Metanephros (tissue), 1 donor: ENCODE results near the gene SLC25A18. TPM values are rescaled to one million over a fixed set of nuclear protein-coding genes. Genes with fewer than 3 reads are reported as not detected.

ENCODE experiments used
- total RNA-seq: library from RNA; depleted of rRNA; stranded (reverse); fragments of >200 nt; gene quantifications from one replicate; pipeline ENCODE4 v1.2.3, GENCODE V29; 2014

The SLC25A18 gene
- 0.53 TPM for total RNA-seq

GRCh38 chr22:17562906-17563870 is at the start of gene SLC25A18:
TSS of gene SLC25A18 (plus strand) at chr22:17563498. CDS start at chr22:17579945, 16,447 bp downstream.

GRCh38 chr22:17628406-17629172 is 65.3 kb downstream of the SLC25A18 start, which contains the start of gene ATP6V1E1:
TSS of gene ATP6V1E1 (minus strand) at chr22:17628749. CDS start at chr22:17628635, 114 bp downstream.

GRCh38 chr22:17638432-17639246 is 75.3 kb downstream of the SLC25A18 start, which contains the start of gene BCL2L13:
TSS of gene BCL2L13 (plus strand) at chr22:17638757. CDS start at chr22:17655712, 16,955 bp downstream.

Other genes with a start within 250 kb of the SLC25A18 start
- gene CECR2, start 194.0 kb upstream of the SLC25A18 start, total RNA-seq, result 12.8 TPM
- gene ATP6V1E1, start 65.3 kb downstream of the SLC25A18 start, total RNA-seq, result 83.3 TPM
- 44.1 TPM for gene BCL2L13, start 75.3 kb downstream of the SLC25A18 start, total RNA-seq
- gene BID, start 211.0 kb downstream of the SLC25A18 start, total RNA-seq, result 38.7 TPM